IMR-90 (cell line): ENCODE results near the gene NSUN6. TPM values are rescaled to one million over a fixed set of nuclear protein-coding genes. Genes with fewer than 3 reads are reported as not detected.

Experiments used
- ATAC-seq: fragments of 200-7000 bp; cut with Tn5 transposase; 2 replicates; pipeline ENCODE4 v1.9.1; 2020; ENCODE audit warnings: low read depth, mild to moderate bottlenecking, moderate library complexity
- BruUV-seq: library from RNA; stranded (reverse); fragments of 400-500 nt; replicated peaks from 2 replicates; lab custom pipeline; 2021; lab: Mats Ljungman, UMichigan
- CTCF ChIA-PET: fragments of 300-600 bp; formaldehyde crosslinking; extraction: SDS; loops from one replicate; lab custom pipeline; 2021; ENCODE audit warnings: antibody characterized with exemption; lab: Yijun Ruan, JAX
- POLR2A ChIA-PET: fragments of 300-600 bp; sonication (Branson Sonifier 250); formaldehyde crosslinking; loops from one replicate; lab custom pipeline; 2022; ENCODE audit warnings: antibody characterized with exemption; ENCODE audit not compliant: unreplicated experiment; lab: Charles Lee
- DNase-seq: peaks from one replicate; pipeline ENCODE4 v3.0.0; 2013
- H2AFZ ChIP-seq: replicated peaks from 2 replicates; pipeline ENCODE3; 2013; ENCODE audit warnings: low read length, mild to moderate bottlenecking; ENCODE audit not compliant: poor library complexity
- H2AK5ac ChIP-seq: 2 replicates; pipeline ENCODE4 v1.6.1; 2013; ENCODE audit warnings: low read depth, low read length, inconsistent platforms
- H2AK9ac ChIP-seq: replicated peaks from 2 replicates; pipeline ENCODE3; 2013; ENCODE audit warnings: mild to moderate bottlenecking, low read depth, low read length, moderate library complexity; ENCODE audit not compliant: poor library complexity
- H2BK120ac ChIP-seq: 2 replicates; pipeline ENCODE4 v1.6.1; 2013; ENCODE audit warnings: low read depth, low read length, inconsistent platforms
- H2BK15ac ChIP-seq: 3 replicates; pipeline ENCODE4 v1.6.1; 2013; ENCODE audit warnings: low read depth, low read length, inconsistent platforms
- H2BK20ac ChIP-seq: 2 replicates; pipeline ENCODE4 v1.6.1; 2013; ENCODE audit warnings: low read depth, mild to moderate bottlenecking, inconsistent platforms, low read length, moderate library complexity
- H2BK5ac ChIP-seq: 2 replicates; pipeline ENCODE4 v1.6.1; 2013; ENCODE audit warnings: mild to moderate bottlenecking, low read depth, low read length, inconsistent platforms; ENCODE audit not compliant: poor library complexity, severe bottlenecking
- H3K14ac ChIP-seq: replicated peaks from 2 replicates; pipeline ENCODE4 v1.6.1; 2013; ENCODE audit warnings: low read depth, low read length, inconsistent platforms
- H3K18ac ChIP-seq: 2 replicates; pipeline ENCODE4 v1.6.1; 2013; ENCODE audit warnings: low read depth, low read length, control low read depth
- H3K23ac ChIP-seq: 2 replicates; pipeline ENCODE4 v1.6.1; 2013; ENCODE audit warnings: low read depth, low read length, inconsistent platforms
- H3K27ac ChIP-seq: 2 replicates; pipeline ENCODE4 v1.5.1; 2013; ENCODE audit warnings: mild to moderate bottlenecking, control low read depth, low read length; ENCODE audit not compliant: insufficient read depth
- H3K27me3 ChIP-seq: 2 replicates; pipeline ENCODE4 v1.6.1; 2013; ENCODE audit warnings: low read length; ENCODE audit not compliant: control insufficient read depth, insufficient read depth
- H3K36me3 ChIP-seq: 2 replicates; pipeline ENCODE4 v1.6.1; 2013; ENCODE audit warnings: low read length, mixed read lengths; ENCODE audit not compliant: control insufficient read depth, insufficient read depth
- H3K4ac ChIP-seq: 2 replicates; pipeline ENCODE4 v1.6.1; 2013; ENCODE audit warnings: low read depth, low read length, inconsistent platforms
- H3K4me1 ChIP-seq: 2 replicates; pipeline ENCODE4 v1.6.1; 2013; ENCODE audit warnings: low read length, mixed read lengths; ENCODE audit not compliant: control insufficient read depth, insufficient read depth
- H3K4me2 ChIP-seq: 2 replicates; pipeline ENCODE4 v1.6.1; 2013; ENCODE audit warnings: low read depth, mild to moderate bottlenecking, control low read depth, low read length, moderate library complexity
- H3K4me3 ChIP-seq: 2 replicates; pipeline ENCODE4 v1.5.1; 2013; ENCODE audit warnings: low read depth, mild to moderate bottlenecking, control low read depth, low read length, moderate library complexity; ENCODE audit not compliant: insufficient read depth
- H3K56ac ChIP-seq: 2 replicates; pipeline ENCODE4 v1.6.1; 2013; ENCODE audit warnings: low read length, inconsistent platforms; ENCODE audit not compliant: insufficient read depth; ENCODE audit errors: extremely low read depth
- H3K79me1 ChIP-seq, 2 experiments: 2 replicates each; pipeline ENCODE4 v1.6.1; 2013; ENCODE audit warnings: low read length in 2 of 2, inconsistent platforms in 1 of 2, low read depth in 1 of 2
- H3K9ac ChIP-seq: 2 replicates; pipeline ENCODE4 v1.6.1; 2013; ENCODE audit warnings: low read depth, low read length, control low read depth
- H3K9me1 ChIP-seq: 2 replicates; pipeline ENCODE4 v1.6.1; 2013; ENCODE audit warnings: low read length, inconsistent platforms; ENCODE audit not compliant: insufficient read depth
- H3K9me3 ChIP-seq: 2 replicates; pipeline ENCODE4 v1.6.1; 2013; ENCODE audit warnings: low read length; ENCODE audit not compliant: control insufficient read depth, insufficient read depth
- H4K20me1 ChIP-seq: 2 replicates; pipeline ENCODE4 v1.6.1; 2013; ENCODE audit warnings: low read length, inconsistent platforms; ENCODE audit not compliant: insufficient read depth
- H4K5ac ChIP-seq: 2 replicates; pipeline ENCODE4 v1.6.1; 2013; ENCODE audit warnings: mild to moderate bottlenecking, low read depth, low read length, control low read depth
- H4K8ac ChIP-seq, 2 experiments: 2 replicates each; pipeline ENCODE4 v1.6.1; 2013; ENCODE audit warnings: low read depth in 2 of 2, low read length in 2 of 2, control low read depth in 1 of 2, inconsistent platforms in 1 of 2
- H4K91ac ChIP-seq: 2 replicates; pipeline ENCODE4 v1.6.1; 2013; ENCODE audit warnings: low read depth, low read length, inconsistent platforms; ENCODE audit not compliant: insufficient read depth
- BHLHE40 ChIP-seq: fragments of 150-350 bp; IDR thresholded peaks from 2 replicates; pipeline ENCODE4 v1.6.1; 2016; ENCODE audit warnings: mild to moderate bottlenecking, low read depth, low read length
- CEBPB ChIP-seq: IDR thresholded peaks from 2 replicates; pipeline ENCODE4 v1.6.1; 2012; ENCODE audit warnings: low read depth, low read length, improper control_type of control experiment
- CHD1 ChIP-seq: IDR thresholded peaks from 2 replicates; pipeline ENCODE4 v1.6.1; 2012; ENCODE audit warnings: low read depth, low read length, improper control_type of control experiment
- CTCF ChIP-seq: conservative IDR thresholded peaks from 2 replicates; pipeline ENCODE4 v1.5.1; 2012; ENCODE audit warnings: mild to moderate bottlenecking, low read depth, low read length, improper control_type of control experiment
- ELK1 ChIP-seq: fragments of 150-350 bp; IDR thresholded peaks from 2 replicates; pipeline ENCODE4 v1.6.1; 2016; ENCODE audit warnings: low read depth, mild to moderate bottlenecking, low read length, moderate library complexity, borderline replicate concordance
- FOS ChIP-seq: fragments of 150-350 bp; IDR thresholded peaks from 2 replicates; pipeline ENCODE4 v1.6.1; 2016; ENCODE audit warnings: low read depth, low read length
- MAFK ChIP-seq: IDR thresholded peaks from 2 replicates; pipeline ENCODE4 v1.6.1; 2012; ENCODE audit warnings: low read depth, low read length, improper control_type of control experiment
- MAZ ChIP-seq: IDR thresholded peaks from 2 replicates; pipeline ENCODE4 v1.6.1; 2012; ENCODE audit warnings: low read depth, mild to moderate bottlenecking, low read length, improper control_type of control experiment, moderate library complexity, borderline replicate concordance
- MXI1 ChIP-seq: IDR thresholded peaks from 2 replicates; pipeline ENCODE4 v1.6.1; 2012; ENCODE audit warnings: low read depth, mild to moderate bottlenecking, low read length, moderate library complexity, borderline replicate concordance
- NFE2L2 ChIP-seq: fragments of 150-350 bp; IDR thresholded peaks from 2 replicates; pipeline ENCODE4 v1.6.1; 2016; ENCODE audit warnings: low read depth, mild to moderate bottlenecking, low read length
- POLR2A ChIP-seq: IDR thresholded peaks from 2 replicates; pipeline ENCODE4 v1.6.1; 2012; ENCODE audit warnings: mild to moderate bottlenecking, low read depth, low read length
- RAD21 ChIP-seq: IDR thresholded peaks from 2 replicates; pipeline ENCODE4 v1.6.1; 2012; ENCODE audit warnings: low read length, improper control_type of control experiment
- RCOR1 ChIP-seq: IDR thresholded peaks from 2 replicates; pipeline ENCODE4 v1.6.1; 2012; ENCODE audit warnings: mild to moderate bottlenecking, low read length, improper control_type of control experiment; ENCODE audit not compliant: insufficient replicate concordance
- RFX5 ChIP-seq: IDR thresholded peaks from 2 replicates; pipeline ENCODE4 v1.8.0; 2012; ENCODE audit warnings: low read depth, mild to moderate bottlenecking, low read length, moderate library complexity
- SMC3 ChIP-seq: fragments of 150-350 bp; IDR thresholded peaks from 2 replicates; pipeline ENCODE4 v1.6.1; 2016; ENCODE audit warnings: low read depth, mild to moderate bottlenecking, antibody characterized with exemption, low read length, moderate library complexity
- USF2 ChIP-seq: fragments of 150-350 bp; IDR thresholded peaks from 2 replicates; pipeline ENCODE4 v1.6.1; 2017; ENCODE audit warnings: mild to moderate bottlenecking, antibody characterized with exemption, low read length, low read depth
- WGBS, 2 experiments: methylation state at CpG; one replicate each; pipeline versions ENCODE4 v1.1.5 to v1.1.7; 2013; ENCODE audit warnings: missing lambda C conversion rate in 2 of 2; ENCODE audit not compliant: insufficient read length in 1 of 2; ENCODE audit errors: extremely low coverage in 2 of 2; 5-methylcytosine and 5-hydroxymethylcytosine counted together
- dilution Hi-C: fragments of 300-500 bp; cut with HindIII; formaldehyde crosslinking; loops from one replicate; pipeline ENCODE4 v1.14.3; 2018; ENCODE audit warnings: low sequenced_read_pairs; ENCODE audit not compliant: unreplicated experiment
- in situ Hi-C: fragments of 300-500 bp; cut with MboI; formaldehyde crosslinking; loops from 3 replicates; pipeline ENCODE4 v1.14.3; 2019; ENCODE audit warnings: low sequenced_read_pairs, inconsistent platforms, mixed read lengths
- intact Hi-C: fragments of 100-400 bp; cut with micrococcal nuclease; formaldehyde crosslinking; loops from 2 replicates; pipeline ENCODE4 v1.10.0; 2022
- polyA plus RNA-seq, 3 experiments: library from polyadenylated mRNA; depleted of rRNA; stranded (reverse); fragments of >200 nt; gene quantifications; 2 replicates each; pipeline ENCODE4 v1.2.3, GENCODE V29; 2012; ENCODE audit warnings: low replicate concordance in 1 of 3
- total RNA-seq: library from RNA; depleted of rRNA; stranded (reverse); fragments of >200 nt; gene quantifications from 2 replicates; pipeline ENCODE4 v1.2.3, GENCODE V29; 2012

The NSUN6 gene
- total and polyA plus RNA-seq, 2 of the 4 experiments (the other 2 are of a cell fraction) = 4.6 to 11.5 TPM

- Histone ChIP-seq H3K4me3 (no peak overlapping the region), H4K91ac (no peak overlapping the region), H2AK5ac (no peak overlapping the region), H3K27ac (peak overlapping the region; percentile 84; the same call in 1 of the 2 replicates), H4K20me1 (no peaks in the 10 kb centered on the region), H2AFZ (no peak overlapping the region), H2BK120ac (no peak overlapping the region), H3K9me1 (peaks cover 4% of the 10 kb centered on the region), H3K4ac (no peak overlapping the region), H3K18ac (no peak overlapping the region), H3K9me3 (peaks cover 4% of the 10 kb centered on the region; the same call in 1 of the 2 replicates), H3K4me1 (peaks cover 10% of the 10 kb centered on the region), H3K27me3 (no peaks in the 10 kb centered on the region), H3K79me1 (no peaks in the 10 kb centered on the region), H3K23ac (no peak overlapping the region), H3K4me2 (no peak overlapping the region), H3K14ac (no peak overlapping the region), H3K9ac (no peak overlapping the region), H3K56ac (no peak overlapping the region), H4K8ac (no peak overlapping the region), H2BK5ac (peak overlapping the region; percentile 73), H4K5ac (no peak overlapping the region), H3K36me3 (no peaks in the 10 kb centered on the region), H2AK9ac (no peak overlapping the region), H2BK20ac (no peak overlapping the region), H2BK15ac (no peak overlapping the region)
- 40% methylated on average over 1 of the region's 3 CpGs; no CpG with 5 or more reads in 1 of the 2 experiments for WGBS, 2 experiments
- ATAC-seq (peak; percentile 76), DNase-seq (peak; percentile 54)
- ChIA-PET CTCF (no interaction called here), POLR2A (no interaction called here)
- TF ChIP-seq RCOR1 (no peak), CHD1 (no peak), BHLHE40 (no peak), MAZ (no peak), MAFK (no peak), SMC3 (no peak), RFX5 (no peak), CEBPB (no peak), USF2 (no peak), FOS (no peak), CTCF (no peak), POLR2A (no peak), MXI1 (no peak), RAD21 (no peak), NFE2L2 (no peak), ELK1 (no peak)
- no TSS peak for BruUV-seq
- in situ Hi-C loops (no loop called here), intact Hi-C loops (loop anchor here (10.0 kb wide), 1 partner anchor 183 kb away; no protein-coding TSS in a partner anchor), dilution Hi-C loops (no loop called here)
These were observed 123.1 kb downstream of the NSUN6 start for GRCh38 chr10:18528292-18528691.
